Measurements from ENCODE around the gene PTPN3. TPM values are rescaled to one million over a fixed set of nuclear protein-coding genes. Genes with fewer than 3 reads are reported as not detected.

Gene PTPN3
- total and polyA plus RNA-seq, 12 donors, result 3.1 to 70.7 (median 49.6) TPM

DNA sequence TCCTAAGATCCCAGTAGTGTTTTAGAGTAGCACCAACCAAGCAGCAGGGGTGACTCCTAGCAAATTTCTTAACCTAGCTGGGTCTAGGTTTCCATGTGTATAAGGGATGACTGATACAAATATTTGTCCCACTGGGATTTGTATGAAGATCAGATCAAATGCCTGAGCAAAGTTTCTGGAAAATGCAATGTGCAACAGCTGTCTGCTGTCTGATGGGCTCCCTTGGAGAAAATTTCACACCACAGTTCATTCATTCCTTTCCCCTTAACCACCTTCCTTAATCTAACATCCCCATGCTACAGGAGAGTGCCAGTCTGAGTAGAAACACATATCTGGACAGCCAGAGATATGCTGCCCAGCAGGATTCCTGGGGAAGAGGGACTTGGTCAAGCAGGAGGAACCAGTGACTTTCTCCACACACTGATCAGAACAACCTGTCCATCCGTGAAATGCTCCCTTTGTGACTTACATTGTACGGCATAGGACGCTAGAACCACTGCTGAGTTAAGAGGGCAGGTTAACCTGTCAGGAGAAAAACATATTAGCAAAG, 53.3 kb downstream of the PTPN3 start:
- ATAC-seq (no peak), DNase-seq (no peak)
- H3K27ac ChIP-seq, result no peak overlapping the region
- H3K36me3 ChIP-seq, result peaks cover 0 to 3% (median 0%) of the 10 kb centered on the region in 9 donors
- H3K9me3 ChIP-seq, result no peaks in the 10 kb centered on the region
- peaks cover 0 to 40% (median 0%) of the 10 kb centered on the region in 7 donors for H3K27me3 ChIP-seq
- WGBS, 2 donors, result 77 to 79% methylated on average over 3 of the region's 3 CpGs
- intact Hi-C loops (cut with DNase I), result loop anchor here in 4 of 10 donors (5.0 to 10.0 kb wide), 3 partner anchors 70 to 80 kb away; no protein-coding TSS in a partner anchor
- H3K4me3 ChIP-seq, result no peak overlapping the region
- TF ChIP-seq, protein P1, sequence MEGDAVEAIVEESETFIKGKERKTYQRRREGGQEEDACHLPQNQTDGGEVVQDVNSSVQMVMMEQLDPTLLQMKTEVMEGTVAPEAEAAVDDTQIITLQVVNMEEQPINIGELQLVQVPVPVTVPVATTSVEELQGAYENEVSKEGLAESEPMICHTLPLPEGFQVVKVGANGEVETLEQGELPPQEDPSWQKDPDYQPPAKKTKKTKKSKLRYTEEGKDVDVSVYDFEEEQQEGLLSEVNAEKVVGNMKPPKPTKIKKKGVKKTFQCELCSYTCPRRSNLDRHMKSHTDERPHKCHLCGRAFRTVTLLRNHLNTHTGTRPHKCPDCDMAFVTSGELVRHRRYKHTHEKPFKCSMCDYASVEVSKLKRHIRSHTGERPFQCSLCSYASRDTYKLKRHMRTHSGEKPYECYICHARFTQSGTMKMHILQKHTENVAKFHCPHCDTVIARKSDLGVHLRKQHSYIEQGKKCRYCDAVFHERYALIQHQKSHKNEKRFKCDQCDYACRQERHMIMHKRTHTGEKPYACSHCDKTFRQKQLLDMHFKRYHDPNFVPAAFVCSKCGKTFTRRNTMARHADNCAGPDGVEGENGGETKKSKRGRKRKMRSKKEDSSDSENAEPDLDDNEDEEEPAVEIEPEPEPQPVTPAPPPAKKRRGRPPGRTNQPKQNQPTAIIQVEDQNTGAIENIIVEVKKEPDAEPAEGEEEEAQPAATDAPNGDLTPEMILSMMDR (IDR thresholded peaks at IDR 0.05), result no peak
- H3K4me1 ChIP-seq, result peaks cover 0 to 16% (median 4%) of the 10 kb centered on the region in 9 donors

DNA sequence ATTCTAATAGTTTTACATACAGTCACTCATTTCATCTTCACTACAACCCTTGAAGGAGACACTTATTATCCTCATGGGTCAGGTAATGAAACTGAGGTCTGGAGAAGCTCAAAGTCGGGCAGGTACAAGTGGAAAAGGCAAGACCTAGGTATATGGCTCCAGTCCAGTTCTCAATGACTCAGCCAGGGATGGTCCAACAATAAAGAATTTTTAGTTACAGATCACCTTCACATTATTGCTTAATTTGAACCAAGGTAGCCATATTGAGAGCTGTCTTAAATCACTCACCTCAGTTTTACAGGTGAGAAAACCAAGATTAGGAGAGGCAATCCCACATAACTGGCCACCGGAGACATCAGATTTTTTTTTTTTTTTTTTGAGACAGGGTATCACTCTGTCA, 55.4 kb downstream of the PTPN3 start:
- TF ChIP-seq, protein P1 (IDR thresholded peaks at IDR 0.05), result no peak
- H3K27ac ChIP-seq, result no peak overlapping the region
- WGBS, 2 donors, result 74 to 94% methylated on average over 2 of the region's 2 CpGs
- DNase-seq (no peak), ATAC-seq (no peak)
- intact Hi-C loops (cut with DNase I), result loop anchor here in 5 of 10 donors (2.0 to 10.0 kb wide), 4 partner anchors 72 to 82 kb away; no protein-coding TSS in a partner anchor
- H3K27me3 ChIP-seq, result peaks cover 0 to 38% (median 0%) of the 10 kb centered on the region in 7 donors
- H3K4me1 ChIP-seq, result peaks cover 0 to 22% (median 4%) of the 10 kb centered on the region in 9 donors
- H3K9me3 ChIP-seq, result no peaks in the 10 kb centered on the region
- no peaks in the 10 kb centered on the region for H3K36me3 ChIP-seq
- H3K4me3 ChIP-seq, result no peak overlapping the region

DNA sequence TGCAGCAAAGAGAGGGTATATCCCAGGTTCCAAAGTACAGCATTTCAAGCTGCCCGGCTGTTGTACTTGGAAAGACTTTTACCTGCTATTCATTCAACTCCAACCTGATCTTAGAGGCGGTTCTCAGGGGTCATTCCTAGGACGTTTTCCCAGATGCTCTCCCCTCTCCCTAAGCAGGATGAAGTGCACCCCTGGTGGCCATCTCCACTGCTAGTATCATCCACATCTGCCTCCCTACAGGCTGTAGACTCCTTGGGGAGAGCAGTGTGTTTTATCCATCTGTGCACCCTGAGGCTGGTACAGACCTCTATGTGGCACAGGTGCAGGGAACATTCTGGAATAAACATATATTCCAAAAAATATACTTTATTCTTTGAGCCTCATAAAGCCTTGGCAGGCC, 56.8 kb downstream of the PTPN3 start:
- intact Hi-C loops (cut with DNase I), result loop anchor here in 6 of 10 donors (2.0 to 10.0 kb wide), 4 partner anchors 74 to 84 kb away; no protein-coding TSS in a partner anchor
- no peaks in the 10 kb centered on the region for H3K36me3 ChIP-seq
- no peaks in the 10 kb centered on the region for H3K9me3 ChIP-seq
- peaks cover 0 to 34% (median 12%) of the 10 kb centered on the region in 9 donors for H3K4me1 ChIP-seq
- 46 to 49% methylated on average over 3 of the region's 3 CpGs for WGBS, 2 donors
- ATAC-seq, result no peak
- DNase-seq, result no peak
- H3K4me3 ChIP-seq, result no peak overlapping the region
- peaks cover 0 to 26% (median 0%) of the 10 kb centered on the region in 7 donors for H3K27me3 ChIP-seq
- TF ChIP-seq, protein P1 (IDR thresholded peaks at IDR 0.05), result no peak
- no peak overlapping the region for H3K27ac ChIP-seq

DNA sequence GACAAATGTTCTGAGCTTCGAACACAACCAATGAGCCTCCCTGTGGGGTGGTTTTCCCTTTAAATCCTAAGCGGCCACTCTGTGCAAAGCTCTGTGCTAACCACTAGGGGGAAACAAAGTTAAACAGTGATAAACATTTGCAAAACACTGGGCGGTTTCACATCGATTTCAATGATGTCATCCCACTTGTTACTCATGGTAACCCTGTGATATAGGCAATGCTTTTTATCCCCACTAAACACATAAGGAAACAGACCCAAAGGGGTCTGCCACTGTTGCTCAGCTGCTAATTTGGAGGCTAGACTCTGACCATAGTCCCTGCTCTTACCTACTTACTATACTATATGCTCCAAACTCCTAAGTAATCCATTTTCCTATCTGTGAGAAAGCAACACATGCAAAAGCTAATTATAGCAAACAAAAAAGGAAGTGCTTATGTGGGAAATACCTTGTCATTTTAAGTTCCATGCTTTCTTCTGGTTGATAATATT, 57.3 kb downstream of the PTPN3 start:
- ATAC-seq (peak; percentile 59 to 82 (median 72)), DNase-seq (peak in 1 of 2 donors; percentile 65)
- intact Hi-C loops (cut with DNase I), result loop anchor here in 7 of 10 donors (1.0 to 10.0 kb wide), 5 partner anchors 74 to 84 kb away; no protein-coding TSS in a partner anchor
- TF ChIP-seq, protein P1 (IDR thresholded peaks at IDR 0.05), result peak; percentile 55 to 79 (median 74)
- no peak overlapping the region for H3K27ac ChIP-seq
- H3K9me3 ChIP-seq, result no peaks in the 10 kb centered on the region
- no peaks in the 10 kb centered on the region for H3K36me3 ChIP-seq
- H3K4me3 ChIP-seq, result no peak overlapping the region
- 5 to 15% methylated on average over 4 of the region's 4 CpGs for WGBS, 2 donors
- peaks cover 0 to 34% (median 12%) of the 10 kb centered on the region in 9 donors for H3K4me1 ChIP-seq
- peaks cover 0 to 21% (median 0%) of the 10 kb centered on the region in 7 donors for H3K27me3 ChIP-seq

Data from heart right ventricle (tissue), 16 donors.